Measurements from ENCODE around the gene EHMT1. TPM values are rescaled to one million over a fixed set of nuclear protein-coding genes. Genes with fewer than 3 reads are reported as not detected.

Gene EHMT1
- polyA plus RNA-seq, 2 of the 4 experiments (the other 2 are of a cell fraction): 41.3 to 48.0 TPM

- TF ChIP-seq BHLHE40 (IDR thresholded peaks at IDR 0.05; ENCODE audit: low read depth, low read length): no peak
- no peak for TF ChIP-seq ELK1 (IDR thresholded peaks at IDR 0.05; ENCODE audit: low read depth, low read length)
- TF ChIP-seq MAX (IDR thresholded peaks at IDR 0.05): no peak
- no peak for TF ChIP-seq RCOR1 (IDR thresholded peaks at IDR 0.05; ENCODE audit: low read depth, low read length)
- no peak for TF ChIP-seq HES2 (IDR thresholded peaks at IDR 0.05)
- no peak for TF ChIP-seq REST (IDR thresholded peaks at IDR 0.05)
- no peak for TF ChIP-seq FOSL2 (IDR thresholded peaks at IDR 0.05)
- TF ChIP-seq FOSL2 (CRISPR knock-in tag; IDR thresholded peaks at IDR 0.05): no peak
- no peak for TF ChIP-seq GATA3 (IDR thresholded peaks at IDR 0.05; ENCODE audit: borderline replicate concordance)
- TF ChIP-seq FOSB (CRISPR knock-in tag; IDR thresholded peaks at IDR 0.05): no peak
- TF ChIP-seq CBX2 (IDR thresholded peaks at IDR 0.05; ENCODE audit: borderline replicate concordance, low read depth): no peak
- TF ChIP-seq FOXS1 (CRISPR knock-in tag; IDR thresholded peaks at IDR 0.05): no peak
- TF ChIP-seq RNF2 (IDR thresholded peaks at IDR 0.05; ENCODE audit: borderline replicate concordance, low read depth): no peak
- no peak for TF ChIP-seq EHF (CRISPR knock-in tag; IDR thresholded peaks at IDR 0.05)
- no peak for TF ChIP-seq POLR2AphosphoS2 (conservative IDR thresholded peaks at IDR 0.05; ENCODE audit: low read length)
- TF ChIP-seq USF2 (IDR thresholded peaks at IDR 0.05): no peak
- TF ChIP-seq KDM1A (IDR thresholded peaks at IDR 0.05; ENCODE audit: low read depth): no peak
- no peak for TF ChIP-seq BCL3 (IDR thresholded peaks at IDR 0.05)
- TF ChIP-seq CEBPB (IDR thresholded peaks at IDR 0.05): no peak
- FAIRE-seq (no peak), DNase-seq (ENCODE audit: low read depth in 1 of 2, low spot score in 1 of 2) (no peak), ATAC-seq (no peak)
- ChIA-PET CTCF (interaction anchor here (0.9 to 3.8 kb wide), 3 partner anchors 11 to 244 kb away, joined by 3 to 18 read pairs (median 4); no protein-coding TSS in a partner anchor), POLR2A (no interaction called here)
- WGBS (ENCODE audit: missing lambda C conversion rate): 91% methylated on average over 12 of the region's 12 CpGs
- Histone ChIP-seq H3K4me2 (no peak overlapping the region), H3K4me3 (no peak overlapping the region), H3K4me1 (no peaks in the 10 kb centered on the region), H3K9me3 (peaks cover 14% of the 10 kb centered on the region; the same call in 1 of the 3 replicates), H3K27ac (no peak overlapping the region)
These were observed 91.9 kb downstream of the EHMT1 start for GRCh38 chr9:137710704-137711103.

- FAIRE-seq (no peak), ATAC-seq (peak; percentile 55 to 71; a peak in 5 of 6 replicates), DNase-seq (ENCODE audit: low read depth in 1 of 2, low spot score in 1 of 2) (no peak)
- ChIA-PET CTCF (interaction anchor here (0.6 to 0.9 kb wide), 2 partner anchors 12 to 417 kb away, joined by 3 to 4 read pairs; no protein-coding TSS in a partner anchor), POLR2A (no interaction called here)
- WGBS (ENCODE audit: missing lambda C conversion rate): 93% methylated on average over 18 of the region's 18 CpGs
- H3K9me3 ChIP-seq: peaks cover 16% of the 10 kb centered on the region; the same call in 1 of the 3 replicates
- TF ChIP-seq CHD2 (IDR thresholded peaks at IDR 0.05; ENCODE audit: low read length, partially characterized antibody) (no peak), E2F6 (IDR thresholded peaks at IDR 0.05; ENCODE audit: borderline replicate concordance, low read depth) (no peak), FOSL2 (IDR thresholded peaks at IDR 0.05) (no peak), FOSL2 (CRISPR knock-in tag; IDR thresholded peaks at IDR 0.05) (no peak), CBX8 (IDR thresholded peaks at IDR 0.05) (no peak), HMGXB4 (CRISPR knock-in tag; IDR thresholded peaks at IDR 0.05; ENCODE audit: borderline replicate concordance) (no peak), EHMT2 (IDR thresholded peaks at IDR 0.05; ENCODE audit: low read depth) (no peak), FOXS1 (CRISPR knock-in tag; IDR thresholded peaks at IDR 0.05) (no peak)
- no peak overlapping the region for H3K27ac ChIP-seq
- H3K4me2 ChIP-seq: no peak overlapping the region
- H3K4me1 ChIP-seq: no peaks in the 10 kb centered on the region
- no peak overlapping the region for H3K4me3 ChIP-seq
These were observed 92.9 kb downstream of the EHMT1 start for GRCh38 chr9:137711678-137712105.

All from A549 (cell line).